ENCODE measurements around the gene NFIB.

NFIB gene

GRCh38 chr9:14066831-14067230 lies 247.1 kb downstream of the NFIB start:
- DNase-seq: no peak
- ATAC-seq: no peak

- DNase-seq (no peak), ATAC-seq (no peak)
These were observed 247.9 kb downstream of the NFIB start for GRCh38 chr9:14066032-14066431.

GRCh38 chr9:14064940-14065339 lies 249.0 kb downstream of the NFIB start:
- ATAC-seq (no peak), DNase-seq (no peak)

- ATAC-seq (no peak), DNase-seq (no peak)
These were observed 250.2 kb downstream of the NFIB start for GRCh38 chr9:14063756-14064155.

GRCh38 chr9:14062586-14063221 lies 251.2 kb downstream of the NFIB start:
- ATAC-seq: no peak
- DNase-seq: no peak

DNA sequence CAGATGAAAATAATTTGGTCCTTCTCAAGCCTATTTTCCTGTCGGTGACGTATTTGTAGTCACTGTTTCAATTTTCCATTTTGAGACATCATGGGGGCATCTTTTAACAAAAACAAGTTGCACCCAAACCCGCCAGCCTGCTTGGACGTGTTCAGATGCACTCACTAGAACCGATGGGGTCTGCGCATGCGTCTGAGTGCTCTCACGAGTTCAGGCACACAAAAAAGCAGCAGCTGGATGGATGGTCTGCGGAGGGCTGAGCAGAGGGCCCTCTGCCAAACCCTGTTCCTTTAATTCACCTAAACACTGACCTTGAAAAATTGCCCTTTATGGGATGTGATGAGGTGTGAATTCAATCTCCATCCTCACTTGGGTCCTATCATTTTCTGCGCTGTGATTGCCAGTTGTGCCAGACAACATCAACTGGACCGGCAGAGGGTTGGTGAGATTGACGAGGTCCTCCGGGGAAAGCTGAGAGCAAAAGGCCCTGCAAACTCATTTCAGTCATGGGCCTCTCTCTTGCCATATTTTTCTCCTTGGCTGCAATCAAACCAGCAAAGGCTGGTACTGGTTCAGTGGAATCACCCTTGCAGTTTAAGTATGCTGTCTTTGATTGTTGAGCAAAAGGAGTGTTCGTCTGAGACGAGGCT lies 251.9 kb downstream of the NFIB start:
- DNase-seq: no peak
- ATAC-seq: no peak

DNA sequence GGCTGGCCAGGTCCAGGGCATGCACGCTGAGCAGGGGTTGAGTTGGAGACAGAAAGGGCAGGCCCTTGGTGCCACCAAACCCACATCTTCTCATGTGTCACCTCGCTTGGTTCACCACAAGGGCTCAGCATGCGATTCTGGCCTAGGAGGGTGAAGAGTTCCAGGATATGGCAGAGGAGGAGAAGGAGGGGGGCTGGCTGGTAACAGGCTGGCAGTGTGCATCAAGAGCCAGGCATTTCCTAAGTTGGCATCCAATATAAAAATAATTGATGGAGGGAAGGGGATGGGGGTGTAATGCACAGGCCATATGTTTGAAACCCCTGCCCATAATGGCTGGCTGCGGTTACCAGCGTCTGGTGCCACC lies 255.6 kb downstream of the NFIB start:
- DNase-seq (no peak), ATAC-seq (no peak)

GRCh38 chr9:14057368-14058324 lies 256.3 kb downstream of the NFIB start:
- no peak for ATAC-seq
- no peak for DNase-seq

DNA sequence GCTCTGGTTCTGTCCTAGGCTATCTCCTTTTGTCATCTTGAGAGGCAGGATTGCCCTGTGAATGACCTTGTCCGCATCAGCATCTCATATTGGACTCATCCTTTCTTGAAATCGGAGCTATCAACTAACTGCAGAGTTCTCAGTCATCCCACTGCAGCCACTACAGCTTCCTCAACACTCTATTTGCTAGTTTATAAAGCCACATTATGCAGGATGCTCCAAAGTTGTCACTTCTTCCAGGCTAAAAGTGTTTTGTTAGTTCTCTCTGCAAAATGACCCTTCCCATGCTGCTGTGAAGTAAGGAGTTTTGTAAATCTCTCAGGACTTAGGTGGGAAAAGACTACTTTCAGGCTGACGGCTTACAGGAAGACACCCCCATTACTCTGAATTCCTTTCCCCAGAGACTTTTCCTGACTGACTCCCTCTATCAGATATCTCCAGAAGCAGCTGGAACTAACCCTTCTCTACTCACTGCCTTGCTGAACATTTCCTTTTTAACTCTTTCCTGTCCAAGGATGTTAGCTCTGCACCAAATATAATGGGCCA lies 257.6 kb downstream of the NFIB start:
- ATAC-seq (no peak), DNase-seq (no peak)

- DNase-seq: no peak
- no peak for ATAC-seq
These were observed 259.8 kb downstream of the NFIB start for GRCh38 chr9:14054096-14054495.

- ATAC-seq (no peak), DNase-seq (no peak)
These were observed 261.6 kb downstream of the NFIB start for GRCh38 chr9:14052359-14052758.

- DNase-seq: no peak
- no peak for ATAC-seq
These were observed 262.5 kb downstream of the NFIB start for GRCh38 chr9:14051419-14051818.

GRCh38 chr9:14043483-14043882 lies 270.5 kb downstream of the NFIB start:
- DNase-seq (no peak), ATAC-seq (no peak)

DNA sequence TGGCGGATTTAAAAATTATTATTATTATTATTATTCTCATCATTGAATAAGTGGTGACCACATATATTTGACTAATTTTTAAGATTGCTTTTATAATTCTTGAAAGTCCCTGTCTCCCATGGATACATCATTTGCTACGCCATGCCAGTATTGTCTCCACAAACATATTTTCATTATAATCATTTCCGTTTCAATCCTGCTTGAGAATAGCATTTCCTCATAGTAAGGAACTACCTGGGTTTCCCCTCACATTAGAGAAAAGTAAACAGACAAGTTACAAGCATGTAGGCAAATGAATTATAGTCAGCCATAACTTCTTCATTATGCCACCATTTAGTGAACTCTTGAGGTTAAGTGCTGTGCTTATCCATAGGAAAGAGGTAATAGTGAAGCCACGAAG lies 276.6 kb downstream of the NFIB start:
- DNase-seq: no peak
- ATAC-seq: no peak

DNA sequence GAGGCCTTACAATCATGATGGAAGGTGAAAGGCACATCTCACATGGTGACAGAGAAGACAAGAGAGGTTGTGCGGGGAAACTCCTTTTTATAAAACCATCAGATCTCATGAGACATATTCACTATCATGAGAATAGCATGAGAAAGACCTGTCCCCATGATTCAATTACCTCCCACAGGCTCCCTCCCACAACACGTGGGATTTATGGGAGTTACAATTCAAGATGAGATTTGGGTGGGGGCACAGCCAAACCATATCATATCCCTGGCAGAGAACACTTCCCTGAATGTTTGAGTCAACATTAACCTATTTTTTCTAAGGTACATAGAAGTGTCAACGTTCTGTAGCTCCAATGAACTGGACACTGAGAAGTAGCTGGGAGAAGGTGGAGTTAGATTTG lies 280.9 kb downstream of the NFIB start:
- no peak for ATAC-seq
- DNase-seq: no peak
